HEK293 (cell line): ENCODE results near the gene PMVK.
A peak's percentile ranks its signal among the peaks of the same experiment; 100 is the strongest.

Experiments used
- KLF16 ChIP-seq: fragments of 450-650 bp; formaldehyde crosslinking; IDR thresholded peaks from 2 replicates; pipeline ENCODE4 v1.5.1; 2017; ENCODE audit warnings: missing biosample characterization, missing genetic modification characterization
- KLF8 ChIP-seq: fragments of 450-650 bp; formaldehyde crosslinking; IDR thresholded peaks from 2 replicates; pipeline ENCODE4 v1.5.1; 2016; ENCODE audit warnings: missing biosample characterization, missing genetic modification characterization
- MEIS1 ChIP-seq: sonication (generic); formaldehyde crosslinking; IDR thresholded peaks from 2 replicates; pipeline ENCODE4 v1.8.1; 2022; ENCODE audit warnings: missing genetic modification reagents, mild to moderate bottlenecking, borderline replicate concordance
- MYNN ChIP-seq: fragments of 450-650 bp; formaldehyde crosslinking; IDR thresholded peaks from 2 replicates; pipeline ENCODE4 v1.5.1; 2016; ENCODE audit warnings: missing biosample characterization, missing genetic modification characterization, borderline replicate concordance
- PRDM1 ChIP-seq: fragments of 450-650 bp; formaldehyde crosslinking; IDR thresholded peaks from 2 replicates; pipeline ENCODE4; 2016; ENCODE audit warnings: missing biosample characterization, missing genetic modification characterization
- TRIM28 ChIP-seq: IDR thresholded peaks from 2 replicates; pipeline ENCODE4 v1.6.1; 2011; ENCODE audit warnings: low read length, control low read depth, borderline replicate concordance
- WT1 ChIP-seq: fragments of 450-650 bp; formaldehyde crosslinking; IDR thresholded peaks from 2 replicates; pipeline ENCODE4 v1.5.1; 2016; ENCODE audit warnings: missing biosample characterization, missing genetic modification characterization
- YY1 ChIP-seq: fragments of 450-650 bp; formaldehyde crosslinking; IDR thresholded peaks from 2 replicates; pipeline ENCODE4 v1.5.1; 2018; ENCODE audit warnings: missing biosample characterization, missing genetic modification characterization
- ZEB2 ChIP-seq: fragments of 450-650 bp; formaldehyde crosslinking; IDR thresholded peaks from 2 replicates; pipeline ENCODE4 v1.5.1; 2016; ENCODE audit warnings: missing biosample characterization, missing genetic modification characterization
- ZFHX2 ChIP-seq: fragments of 450-650 bp; formaldehyde crosslinking; conservative IDR thresholded peaks from 2 replicates; pipeline ENCODE4 v1.5.1; 2016; ENCODE audit warnings: missing biosample characterization, missing genetic modification characterization
- ZFP3 ChIP-seq: fragments of 450-650 bp; formaldehyde crosslinking; IDR thresholded peaks from 2 replicates; pipeline ENCODE4 v1.5.1; 2016; ENCODE audit warnings: low read depth, missing biosample characterization, missing genetic modification characterization
- ZNF114 ChIP-seq: fragments of 450-650 bp; formaldehyde crosslinking; IDR thresholded peaks from 2 replicates; pipeline ENCODE4 v1.5.0; 2017; ENCODE audit warnings: missing biosample characterization, missing genetic modification characterization
- ZNF138 ChIP-seq: fragments of 450-650 bp; formaldehyde crosslinking; IDR thresholded peaks from 2 replicates; pipeline ENCODE4 v1.5.1; 2016; ENCODE audit warnings: missing biosample characterization, missing genetic modification characterization, borderline replicate concordance
- ZNF16 ChIP-seq: fragments of 450-650 bp; formaldehyde crosslinking; IDR thresholded peaks from 2 replicates; pipeline ENCODE4 v1.5.1; 2016; ENCODE audit warnings: low read depth, missing biosample characterization, missing genetic modification characterization
- ZNF169 ChIP-seq: fragments of 450-650 bp; formaldehyde crosslinking; IDR thresholded peaks from 2 replicates; pipeline ENCODE4 v1.5.1; 2016; ENCODE audit warnings: missing biosample characterization, missing genetic modification characterization
- ZNF174 ChIP-seq: fragments of 450-650 bp; formaldehyde crosslinking; IDR thresholded peaks from 2 replicates; pipeline ENCODE4 v1.5.0; 2017; ENCODE audit warnings: missing biosample characterization, mild to moderate bottlenecking, missing genetic modification characterization
- ZNF211 ChIP-seq: fragments of 450-650 bp; formaldehyde crosslinking; IDR thresholded peaks from 2 replicates; pipeline ENCODE4 v1.5.1; 2016; ENCODE audit warnings: low read depth, missing biosample characterization, missing genetic modification characterization
- ZNF23 ChIP-seq: fragments of 450-650 bp; formaldehyde crosslinking; IDR thresholded peaks from 2 replicates; pipeline ENCODE4 v1.5.1; 2016; ENCODE audit warnings: missing biosample characterization, missing genetic modification characterization, borderline replicate concordance
- ZNF24 ChIP-seq: fragments of 450-650 bp; formaldehyde crosslinking; IDR thresholded peaks from 2 replicates; pipeline ENCODE4 v1.5.1; 2016; ENCODE audit warnings: missing biosample characterization, missing genetic modification characterization
- ZNF248 ChIP-seq: fragments of 450-650 bp; formaldehyde crosslinking; IDR thresholded peaks from 2 replicates; pipeline ENCODE4 v1.5.1; 2017; ENCODE audit warnings: missing biosample characterization, missing genetic modification characterization
- ZNF274 ChIP-seq, 2 experiments: fragments of 200-500 bp in 1 of 2; fragments of 450-650 bp in 1 of 2; sonication (Bioruptor generic) in 1 of 2; formaldehyde crosslinking in 1 of 2; IDR thresholded peaks; 2 replicates each; pipeline versions ENCODE4 v1.5.1 to v1.6.1; 2014 to 2016; ENCODE audit warnings: borderline replicate concordance in 1 of 2, inconsistent platforms in 1 of 2, low read length in 1 of 2, missing biosample characterization in 1 of 2, missing genetic modification characterization in 1 of 2
- ZNF394 ChIP-seq: fragments of 450-650 bp; formaldehyde crosslinking; IDR thresholded peaks from 2 replicates; pipeline ENCODE4 v1.5.1; 2016; ENCODE audit warnings: missing biosample characterization, missing genetic modification characterization, mild to moderate bottlenecking, moderate library complexity, borderline replicate concordance
- ZNF501 ChIP-seq: fragments of 450-650 bp; formaldehyde crosslinking; IDR thresholded peaks from 2 replicates; pipeline ENCODE4 v1.5.1; 2016; ENCODE audit warnings: missing biosample characterization, missing genetic modification characterization
- ZNF521 ChIP-seq: fragments of 450-650 bp; formaldehyde crosslinking; IDR thresholded peaks from 2 replicates; pipeline ENCODE4 v1.5.1; 2017; ENCODE audit warnings: missing biosample characterization, mild to moderate bottlenecking, missing genetic modification characterization
- ZNF580 ChIP-seq: fragments of 450-650 bp; formaldehyde crosslinking; IDR thresholded peaks from 2 replicates; pipeline ENCODE4 v1.5.1; 2016; ENCODE audit warnings: missing biosample characterization, missing genetic modification characterization
- ZNF645 ChIP-seq: fragments of 450-650 bp; formaldehyde crosslinking; IDR thresholded peaks from 2 replicates; pipeline ENCODE4; 2016; ENCODE audit warnings: missing biosample characterization, missing genetic modification characterization
- ZNF658 ChIP-seq: fragments of 450-650 bp; formaldehyde crosslinking; IDR thresholded peaks from 2 replicates; pipeline ENCODE4; 2016; ENCODE audit warnings: missing biosample characterization, missing genetic modification characterization
- ZNF670 ChIP-seq: fragments of 450-650 bp; formaldehyde crosslinking; IDR thresholded peaks from 2 replicates; pipeline ENCODE4 v1.5.1; 2016; ENCODE audit warnings: missing biosample characterization, missing genetic modification characterization, low read depth
- ZNF707 ChIP-seq: fragments of 450-650 bp; formaldehyde crosslinking; IDR thresholded peaks from 2 replicates; pipeline ENCODE4 v1.5.1; 2016; ENCODE audit warnings: missing biosample characterization, missing genetic modification characterization
- ZNF785 ChIP-seq: fragments of 450-650 bp; formaldehyde crosslinking; IDR thresholded peaks from 2 replicates; pipeline ENCODE4 v1.5.1; 2016; ENCODE audit warnings: missing biosample characterization, missing genetic modification characterization
- ZNF843 ChIP-seq: fragments of 450-650 bp; formaldehyde crosslinking; IDR thresholded peaks from 2 replicates; pipeline ENCODE4 v1.5.1; 2016; ENCODE audit warnings: missing biosample characterization, missing genetic modification characterization
- TF ChIP-seq, protein P1 (sequence below): fragments of 450-650 bp; formaldehyde crosslinking; IDR thresholded peaks from 2 replicates; pipeline ENCODE4 v1.5.1; 2016; ENCODE audit warnings: missing biosample characterization, missing genetic modification characterization
- TF ChIP-seq, protein P2 (sequence below): fragments of 450-650 bp; formaldehyde crosslinking; IDR thresholded peaks from 2 replicates; pipeline ENCODE4 v1.5.1; 2017; ENCODE audit warnings: missing biosample characterization, missing genetic modification characterization
- TF ChIP-seq, protein P3 (sequence below): fragments of 450-650 bp; formaldehyde crosslinking; IDR thresholded peaks from 2 replicates; pipeline ENCODE4 v1.5.1; 2017; ENCODE audit warnings: missing biosample characterization, missing genetic modification characterization

PMVK gene

GRCh38 chr1:154878371-154879037, 58.0 kb downstream of the PMVK start (continued):
- TF ChIP-seq ZNF645 (tag by site-specific recombination) (no peak), PRDM1 (tag by site-specific recombination) (no peak), ZNF211 (tag by site-specific recombination) (no peak), ZNF274 (IDR thresholded peaks at IDR 0.05; ENCODE audit: low read length) (no peak), ZNF274 (tag by site-specific recombination; IDR thresholded peaks at IDR 0.05; ENCODE audit: borderline replicate concordance) (no peak), ZNF670 (no peak), KLF16 (no peak), ZFHX2 (tag by site-specific recombination) (no peak), ZNF169 (tag by site-specific recombination) (no peak), ZNF843 (tag by site-specific recombination) (no peak), ZNF23 (tag by site-specific recombination) (no peak), ZFP3 (tag by site-specific recombination) (no peak), YY1 (tag by site-specific recombination) (no peak), TRIM28 (no peak), ZNF785 (tag by site-specific recombination) (no peak), WT1 (tag by site-specific recombination) (no peak), ZNF16 (tag by site-specific recombination) (no peak), KLF8 (0 out of 2 replicates have a peak, but pooled peaks have one; percentile 27), MYNN (tag by site-specific recombination) (no peak), ZNF114 (no peak), ZEB2 (0 out of 2 replicates have a peak, but pooled peaks have one; percentile 19), MEIS1 (no peak), ZNF521 (tag by site-specific recombination) (no peak), ZNF138 (tag by site-specific recombination) (no peak), ZNF24 (tag by site-specific recombination) (no peak), ZNF394 (tag by site-specific recombination) (no peak), ZNF707 (tag by site-specific recombination) (no peak), ZNF174 (tag by site-specific recombination) (no peak), ZNF580 (tag by site-specific recombination) (no peak), ZNF658 (tag by site-specific recombination) (no peak), ZNF501 (tag by site-specific recombination) (peak; percentile 28; the same call in 1 of the 2 replicates), ZNF248 (no peak)
- TF ChIP-seq, protein P1, sequence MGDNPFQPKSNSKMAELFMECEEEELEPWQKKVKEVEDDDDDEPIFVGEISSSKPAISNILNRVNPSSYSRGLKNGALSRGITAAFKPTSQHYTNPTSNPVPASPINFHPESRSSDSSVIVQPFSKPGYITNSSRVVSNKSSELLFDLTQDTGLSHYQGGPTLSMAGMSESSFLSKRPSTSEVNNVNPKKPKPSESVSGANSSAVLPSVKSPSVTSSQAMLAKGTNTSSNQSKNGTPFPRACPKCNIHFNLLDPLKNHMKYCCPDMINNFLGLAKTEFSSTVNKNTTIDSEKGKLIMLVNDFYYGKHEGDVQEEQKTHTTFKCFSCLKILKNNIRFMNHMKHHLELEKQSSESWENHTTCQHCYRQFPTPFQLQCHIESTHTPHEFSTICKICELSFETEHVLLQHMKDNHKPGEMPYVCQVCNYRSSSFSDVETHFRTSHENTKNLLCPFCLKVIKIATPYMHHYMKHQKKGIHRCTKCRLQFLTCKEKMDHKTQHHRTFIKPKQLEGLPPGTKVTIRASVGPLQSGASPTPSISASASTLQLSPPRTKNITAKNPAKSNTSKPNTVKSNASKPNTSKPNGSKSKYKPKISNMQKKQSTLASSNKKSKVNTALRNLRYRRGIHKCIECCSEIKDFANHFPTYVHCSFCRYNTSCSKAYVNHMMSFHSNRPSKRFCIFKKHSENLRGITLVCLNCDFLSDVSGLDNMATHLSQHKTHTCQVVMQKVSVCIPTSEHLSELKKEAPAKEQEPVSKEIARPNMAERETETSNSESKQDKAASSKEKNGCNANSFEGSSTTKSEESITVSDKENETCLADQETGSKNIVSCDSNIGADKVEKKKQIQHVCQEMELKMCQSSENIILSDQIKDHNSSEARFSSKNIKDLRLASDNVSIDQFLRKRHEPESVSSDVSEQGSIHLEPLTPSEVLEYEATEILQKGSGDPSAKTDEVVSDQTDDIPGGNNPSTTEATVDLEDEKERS (tag by site-specific recombination): no peak
- TF ChIP-seq, protein P2, sequence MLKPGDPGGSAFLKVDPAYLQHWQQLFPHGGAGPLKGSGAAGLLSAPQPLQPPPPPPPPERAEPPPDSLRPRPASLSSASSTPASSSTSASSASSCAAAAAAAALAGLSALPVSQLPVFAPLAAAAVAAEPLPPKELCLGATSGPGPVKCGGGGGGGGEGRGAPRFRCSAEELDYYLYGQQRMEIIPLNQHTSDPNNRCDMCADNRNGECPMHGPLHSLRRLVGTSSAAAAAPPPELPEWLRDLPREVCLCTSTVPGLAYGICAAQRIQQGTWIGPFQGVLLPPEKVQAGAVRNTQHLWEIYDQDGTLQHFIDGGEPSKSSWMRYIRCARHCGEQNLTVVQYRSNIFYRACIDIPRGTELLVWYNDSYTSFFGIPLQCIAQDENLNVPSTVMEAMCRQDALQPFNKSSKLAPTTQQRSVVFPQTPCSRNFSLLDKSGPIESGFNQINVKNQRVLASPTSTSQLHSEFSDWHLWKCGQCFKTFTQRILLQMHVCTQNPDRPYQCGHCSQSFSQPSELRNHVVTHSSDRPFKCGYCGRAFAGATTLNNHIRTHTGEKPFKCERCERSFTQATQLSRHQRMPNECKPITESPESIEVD: no peak
- TF ChIP-seq, protein P3, sequence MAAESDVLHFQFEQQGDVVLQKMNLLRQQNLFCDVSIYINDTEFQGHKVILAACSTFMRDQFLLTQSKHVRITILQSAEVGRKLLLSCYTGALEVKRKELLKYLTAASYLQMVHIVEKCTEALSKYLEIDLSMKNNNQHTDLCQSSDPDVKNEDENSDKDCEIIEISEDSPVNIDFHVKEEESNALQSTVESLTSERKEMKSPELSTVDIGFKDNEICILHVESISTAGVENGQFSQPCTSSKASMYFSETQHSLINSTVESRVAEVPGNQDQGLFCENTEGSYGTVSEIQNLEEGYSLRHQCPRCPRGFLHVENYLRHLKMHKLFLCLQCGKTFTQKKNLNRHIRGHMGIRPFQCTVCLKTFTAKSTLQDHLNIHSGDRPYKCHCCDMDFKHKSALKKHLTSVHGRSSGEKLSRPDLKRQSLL: no peak
